GM18861 (cell line): ENCODE results near the gene ADGRF5.

ENCODE experiments used
- ATAC-seq: cut with Tn5 transposase; IDR thresholded peaks from one replicate; pipeline ENCODE4 v1.9.1; 2021; ENCODE audit not compliant: unreplicated experiment

The ADGRF5 gene

DNA sequence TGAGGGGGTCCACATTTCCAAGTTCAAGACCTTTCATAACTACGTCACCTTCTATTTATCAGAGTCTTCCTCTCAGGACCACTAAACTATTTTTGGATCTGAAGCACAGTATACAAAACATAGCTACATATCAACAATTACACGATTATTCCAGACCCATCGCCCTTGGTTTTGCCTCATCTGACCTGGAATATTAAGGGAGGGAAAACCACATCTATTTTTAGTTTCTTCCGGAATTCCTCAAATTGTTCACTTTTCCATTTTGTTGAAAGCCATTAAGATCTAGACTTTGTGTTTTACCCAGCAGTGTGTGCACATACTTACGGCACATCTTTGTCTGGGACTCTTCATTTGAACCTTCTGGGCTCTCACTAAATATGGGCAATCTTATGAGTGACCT lies 12.0 kb upstream of the ADGRF5 start:
- ATAC-seq, result no peak

- no peak for ATAC-seq
Observed at GRCh38 chr6:46932526-46933319, 11.0 kb upstream of the ADGRF5 start.

DNA sequence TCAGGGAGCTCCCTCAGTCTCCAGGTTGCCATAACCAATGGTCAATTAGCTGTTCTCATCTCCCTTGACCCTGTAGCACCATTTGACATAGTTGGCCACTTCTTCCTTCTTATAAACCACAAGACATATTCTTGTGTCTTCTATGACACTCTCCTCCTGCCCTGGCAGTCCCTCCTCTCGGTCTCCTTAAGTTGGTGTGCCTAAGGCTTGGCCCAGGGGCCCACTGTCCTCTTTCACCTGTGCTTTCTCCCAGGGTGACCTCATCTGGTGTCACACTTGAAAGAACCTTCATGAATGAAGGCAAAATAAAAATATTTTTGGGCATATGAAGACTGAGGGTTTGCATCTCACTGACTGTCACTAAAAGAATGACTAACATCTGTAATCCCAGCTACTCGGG lies 9.7 kb upstream of the ADGRF5 start:
- ATAC-seq, result no peak

- ATAC-seq, result no peak
Observed at GRCh38 chr6:46930331-46930730, 8.6 kb upstream of the ADGRF5 start.

- ATAC-seq, result no peak
Observed at GRCh38 chr6:46927066-46927465, 5.3 kb upstream of the ADGRF5 start.

GRCh38 chr6:46926481-46926880 lies 4.7 kb upstream of the ADGRF5 start:
- no peak for ATAC-seq

DNA sequence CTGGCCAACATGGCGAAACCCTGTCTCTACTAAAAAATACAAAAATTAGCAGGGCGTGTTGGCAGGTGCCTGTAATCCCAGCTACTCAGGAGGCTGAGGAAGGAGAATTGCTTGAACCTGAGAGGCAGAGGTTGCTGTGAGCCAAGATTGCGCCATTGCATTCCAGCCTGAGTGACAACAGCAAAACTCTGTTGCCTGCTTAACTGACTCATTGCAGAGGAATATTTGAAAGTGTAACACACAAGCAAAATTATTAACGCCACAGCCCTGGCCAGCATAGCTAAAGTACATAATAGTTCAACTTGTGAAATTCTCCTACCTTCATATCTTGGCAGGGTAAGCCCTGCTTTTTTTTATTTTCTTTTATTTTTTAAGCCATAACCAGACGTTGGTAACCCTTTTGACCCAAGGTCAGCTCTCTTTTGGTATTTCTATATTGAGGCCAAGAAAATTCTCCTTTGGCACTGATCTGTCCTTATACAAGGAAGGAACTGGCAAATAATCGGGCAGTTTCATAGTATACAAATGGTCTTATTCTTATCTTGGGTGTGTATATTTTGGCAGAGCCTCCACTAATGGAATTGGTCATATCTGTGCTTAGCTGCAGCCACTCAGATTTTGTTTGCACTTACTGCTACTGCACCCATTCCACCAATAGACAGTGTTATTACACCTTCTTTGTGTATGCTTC lies 4.0 kb upstream of the ADGRF5 start:
- no peak for ATAC-seq

DNA sequence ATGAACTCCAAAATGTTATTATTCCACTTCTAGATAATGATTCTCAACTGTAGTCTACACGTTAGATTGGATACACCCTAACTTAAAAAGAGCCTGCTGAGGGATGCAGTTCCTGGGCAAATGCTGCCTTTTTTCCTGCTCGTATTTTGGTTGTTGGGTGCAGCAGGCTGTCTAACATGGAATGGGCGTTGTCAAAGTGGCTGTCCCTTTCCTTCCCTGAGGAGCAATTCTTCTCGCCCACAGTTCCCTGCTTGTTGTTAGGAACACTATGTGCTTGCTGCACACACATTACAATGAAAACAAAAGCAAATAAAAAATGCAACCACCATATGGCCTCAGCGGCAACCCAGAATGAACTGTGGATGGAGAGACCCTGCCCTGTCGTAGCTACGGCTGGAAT lies 1.7 kb upstream of the ADGRF5 start:
- no peak for ATAC-seq

GRCh38 chr6:46921059-46921458 lies 679 bp downstream of the ADGRF5 start:
- ATAC-seq, result no peak

- no peak for ATAC-seq
Observed at GRCh38 chr6:46918806-46919205, 2.9 kb downstream of the ADGRF5 start.

DNA sequence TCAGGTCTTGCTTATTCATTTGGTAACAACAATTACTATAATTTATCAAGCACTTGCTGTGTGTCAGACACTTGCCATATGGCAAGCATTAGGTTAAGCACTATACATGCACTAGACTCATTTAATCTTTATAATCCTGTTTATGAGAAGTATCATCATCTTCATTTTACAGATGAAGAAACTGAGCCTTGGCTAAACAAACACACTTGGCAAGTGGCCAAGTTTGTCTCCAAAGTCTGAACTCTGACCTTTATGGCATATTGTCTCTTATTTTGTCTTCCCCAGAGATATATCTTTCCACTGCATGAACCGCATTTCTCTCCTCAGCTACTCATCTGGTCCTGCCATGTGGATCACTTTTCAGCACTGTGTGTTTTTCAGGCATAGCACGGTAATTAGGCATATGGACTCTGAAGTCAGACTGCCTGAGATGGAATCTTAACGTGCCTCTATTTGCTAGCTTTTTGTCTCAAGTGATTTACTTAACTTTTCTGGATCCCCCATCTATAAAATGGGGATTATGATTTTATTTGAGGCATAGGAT lies 4.7 kb downstream of the ADGRF5 start:
- ATAC-seq, result no peak

GRCh38 chr6:46915866-46916265 lies 5.9 kb downstream of the ADGRF5 start:
- ATAC-seq, result no peak

- no peak for ATAC-seq
Observed at GRCh38 chr6:46915380-46915779, 6.4 kb downstream of the ADGRF5 start.

DNA sequence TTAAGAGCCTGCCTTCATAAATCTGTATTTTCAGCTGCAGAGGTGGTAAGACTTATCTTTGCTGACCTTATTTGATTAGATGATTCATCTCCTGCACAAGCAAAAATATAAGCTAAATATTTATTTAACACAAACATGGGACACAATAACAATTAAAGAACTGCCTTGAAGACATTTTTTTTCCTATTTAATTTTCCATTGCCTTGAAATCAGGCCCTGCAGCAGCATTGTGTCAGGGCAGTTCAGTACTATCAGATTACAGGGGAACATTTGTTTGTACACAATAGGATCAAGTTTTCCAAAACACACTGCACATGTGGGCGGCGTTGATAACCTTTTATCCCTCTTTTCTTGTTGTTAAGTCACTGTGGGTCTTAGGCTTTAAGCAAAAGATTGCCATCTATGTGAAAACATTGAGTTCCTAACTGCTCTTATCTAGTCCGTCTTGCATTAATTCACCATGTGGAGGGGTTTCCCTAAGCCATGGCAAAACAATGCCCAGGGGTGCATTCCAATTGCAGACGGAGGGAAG lies 7.4 kb downstream of the ADGRF5 start:
- ATAC-seq, result no peak

GRCh38 chr6:46909371-46909770 lies 12.4 kb downstream of the ADGRF5 start:
- ATAC-seq, result no peak

DNA sequence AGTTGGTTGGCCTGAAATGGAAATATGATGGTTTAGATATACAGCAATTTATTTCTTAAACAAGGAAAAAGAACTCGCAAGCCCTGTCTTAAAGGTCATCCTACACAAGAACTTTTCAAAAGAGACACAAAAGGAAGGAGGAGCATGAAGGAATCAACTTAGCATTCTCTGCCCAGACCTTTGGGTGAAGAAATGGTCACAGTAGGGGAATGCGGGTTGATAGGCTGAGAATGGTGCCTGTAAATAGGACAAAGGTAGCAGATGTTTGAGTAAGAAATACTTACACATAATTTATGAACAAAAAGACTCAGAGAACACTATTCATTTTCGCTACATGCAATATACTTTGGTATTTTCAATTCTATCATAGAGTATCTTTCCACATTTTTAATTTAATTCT lies 15.0 kb downstream of the ADGRF5 start:
- ATAC-seq, result no peak

- ATAC-seq, result no peak
Observed at GRCh38 chr6:46904117-46904516, 17.6 kb downstream of the ADGRF5 start.

DNA sequence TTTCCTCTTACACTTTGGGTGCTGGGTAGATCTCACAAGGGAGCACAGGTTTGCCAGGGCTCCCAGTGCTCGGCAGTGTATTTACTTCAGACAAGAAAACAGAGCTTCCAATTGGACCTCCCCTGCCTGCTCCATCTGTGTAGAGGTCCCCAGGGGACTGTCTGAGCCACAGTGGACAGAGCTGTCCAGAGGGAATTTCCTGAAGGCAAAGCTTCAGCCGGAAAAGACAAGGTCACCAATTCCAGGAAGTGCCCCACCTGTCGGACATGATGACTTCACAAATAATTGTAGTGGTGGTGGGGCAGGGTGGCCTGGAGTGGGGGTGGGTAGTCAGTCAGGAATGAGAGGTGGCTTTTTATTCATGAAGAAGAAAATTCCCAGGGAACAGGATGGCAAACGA lies 18.6 kb downstream of the ADGRF5 start:
- ATAC-seq, result no peak

DNA sequence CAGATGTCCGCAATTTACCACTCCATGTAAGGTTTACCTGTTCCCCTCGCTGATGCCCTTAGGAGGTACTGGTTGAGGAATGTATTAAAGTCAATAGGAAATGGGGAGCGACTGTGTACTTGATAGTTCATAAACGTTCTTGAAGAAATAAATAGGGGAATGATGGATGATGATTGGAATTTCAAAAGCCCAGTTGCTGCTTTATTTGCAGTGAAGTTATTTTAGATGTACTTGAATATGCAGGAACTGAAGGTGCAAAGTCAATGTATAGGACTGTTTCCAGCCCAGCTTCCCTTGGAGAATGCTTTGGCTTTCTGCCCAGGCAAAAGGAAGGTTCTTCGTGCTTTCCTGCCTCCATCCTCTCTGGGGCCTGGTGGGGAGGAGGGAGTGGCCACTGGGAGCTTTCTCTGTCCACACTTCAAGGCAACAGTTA lies 19.8 kb downstream of the ADGRF5 start:
- no peak for ATAC-seq

DNA sequence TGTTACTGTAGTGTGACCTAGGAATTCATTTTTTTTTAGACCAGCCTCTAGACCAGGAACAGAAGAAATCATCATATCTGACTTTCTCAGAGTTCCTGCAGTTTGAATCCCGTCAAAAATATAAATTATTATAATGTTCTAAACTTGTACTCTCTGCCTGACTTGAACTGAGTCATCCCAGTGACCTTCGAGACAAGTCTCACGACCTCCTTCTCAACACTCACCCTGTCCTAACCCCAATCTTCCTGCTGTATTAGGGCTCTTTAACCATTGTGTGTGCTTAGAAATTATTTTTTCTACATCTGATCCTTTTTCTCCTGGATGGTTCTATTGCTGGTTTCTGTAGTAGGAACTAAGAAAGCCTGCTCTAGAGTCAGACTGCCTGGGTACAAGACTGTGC lies 21.5 kb downstream of the ADGRF5 start:
- no peak for ATAC-seq

DNA sequence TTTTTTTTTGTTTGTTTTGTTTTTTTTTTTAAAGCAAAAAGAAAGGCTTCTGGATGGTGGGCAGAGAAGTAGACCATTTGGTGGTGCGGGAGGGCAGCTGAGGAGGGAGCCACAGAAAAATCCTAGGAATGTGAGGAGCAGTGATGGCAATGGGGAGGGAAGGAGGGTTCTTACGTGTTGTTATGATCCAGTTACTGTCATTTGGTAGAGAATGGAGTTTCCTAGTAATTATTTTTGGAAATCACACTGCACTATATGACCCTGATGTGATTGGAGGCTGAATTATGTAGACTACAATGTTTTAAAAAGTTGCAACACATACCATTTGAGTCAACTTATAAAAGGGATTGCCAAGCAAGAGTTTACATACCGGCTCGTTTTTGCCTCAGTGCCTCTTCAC lies 22.1 kb downstream of the ADGRF5 start:
- no peak for ATAC-seq

DNA sequence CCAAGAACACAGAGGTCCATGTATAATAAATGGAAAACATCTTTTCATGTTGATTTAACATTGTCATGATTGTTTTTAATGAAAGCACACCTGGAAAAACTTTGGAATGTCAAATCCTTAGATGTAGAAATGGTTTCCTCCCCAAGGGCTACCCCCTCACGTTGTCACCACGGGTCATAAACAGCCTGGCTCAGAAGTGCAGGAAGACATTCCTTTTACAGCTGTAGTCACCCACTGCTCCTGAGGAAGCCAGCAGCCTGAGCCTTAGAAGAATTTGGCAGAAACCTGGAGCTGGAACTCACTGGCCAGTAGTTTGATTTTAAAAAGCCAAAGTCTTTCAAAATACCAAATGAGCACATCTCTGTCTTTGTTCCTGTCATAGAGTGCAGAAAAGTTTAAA lies 23.7 kb downstream of the ADGRF5 start:
- no peak for ATAC-seq
